ENCODE measurements around the gene GRIK5. TPM values are rescaled to one million over a fixed set of nuclear protein-coding genes. Genes with fewer than 3 reads are reported as not detected.

The GRIK5 gene
- total RNA-seq, 1 donor from 2014 or later, result 3.8 TPM

GRCh38 chr19:41997121-41997850 lies 72.7 kb downstream of the GRIK5 start:
- Mint-ChIP-seq H3K4me3 (peak overlapping the region; percentile 41), H3K27ac (ENCODE audit: unreplicated experiment) (peak overlapping the region; percentile 60), H3K4me1 (peaks cover 45% of the 10 kb centered on the region), H3K36me3 (ENCODE audit: low read depth) (no peaks in the 10 kb centered on the region), H3K9me3 (no peaks in the 10 kb centered on the region), H3K27me3 (ENCODE audit: low read depth) (peaks cover 85% of the 10 kb centered on the region)
- TF ChIP-seq, protein P1, sequence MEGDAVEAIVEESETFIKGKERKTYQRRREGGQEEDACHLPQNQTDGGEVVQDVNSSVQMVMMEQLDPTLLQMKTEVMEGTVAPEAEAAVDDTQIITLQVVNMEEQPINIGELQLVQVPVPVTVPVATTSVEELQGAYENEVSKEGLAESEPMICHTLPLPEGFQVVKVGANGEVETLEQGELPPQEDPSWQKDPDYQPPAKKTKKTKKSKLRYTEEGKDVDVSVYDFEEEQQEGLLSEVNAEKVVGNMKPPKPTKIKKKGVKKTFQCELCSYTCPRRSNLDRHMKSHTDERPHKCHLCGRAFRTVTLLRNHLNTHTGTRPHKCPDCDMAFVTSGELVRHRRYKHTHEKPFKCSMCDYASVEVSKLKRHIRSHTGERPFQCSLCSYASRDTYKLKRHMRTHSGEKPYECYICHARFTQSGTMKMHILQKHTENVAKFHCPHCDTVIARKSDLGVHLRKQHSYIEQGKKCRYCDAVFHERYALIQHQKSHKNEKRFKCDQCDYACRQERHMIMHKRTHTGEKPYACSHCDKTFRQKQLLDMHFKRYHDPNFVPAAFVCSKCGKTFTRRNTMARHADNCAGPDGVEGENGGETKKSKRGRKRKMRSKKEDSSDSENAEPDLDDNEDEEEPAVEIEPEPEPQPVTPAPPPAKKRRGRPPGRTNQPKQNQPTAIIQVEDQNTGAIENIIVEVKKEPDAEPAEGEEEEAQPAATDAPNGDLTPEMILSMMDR (conservative IDR thresholded peaks at IDR 0.05), result no peak
- DNase-seq (ENCODE audit: low read depth, low spot score), result peak; percentile 61

DNA sequence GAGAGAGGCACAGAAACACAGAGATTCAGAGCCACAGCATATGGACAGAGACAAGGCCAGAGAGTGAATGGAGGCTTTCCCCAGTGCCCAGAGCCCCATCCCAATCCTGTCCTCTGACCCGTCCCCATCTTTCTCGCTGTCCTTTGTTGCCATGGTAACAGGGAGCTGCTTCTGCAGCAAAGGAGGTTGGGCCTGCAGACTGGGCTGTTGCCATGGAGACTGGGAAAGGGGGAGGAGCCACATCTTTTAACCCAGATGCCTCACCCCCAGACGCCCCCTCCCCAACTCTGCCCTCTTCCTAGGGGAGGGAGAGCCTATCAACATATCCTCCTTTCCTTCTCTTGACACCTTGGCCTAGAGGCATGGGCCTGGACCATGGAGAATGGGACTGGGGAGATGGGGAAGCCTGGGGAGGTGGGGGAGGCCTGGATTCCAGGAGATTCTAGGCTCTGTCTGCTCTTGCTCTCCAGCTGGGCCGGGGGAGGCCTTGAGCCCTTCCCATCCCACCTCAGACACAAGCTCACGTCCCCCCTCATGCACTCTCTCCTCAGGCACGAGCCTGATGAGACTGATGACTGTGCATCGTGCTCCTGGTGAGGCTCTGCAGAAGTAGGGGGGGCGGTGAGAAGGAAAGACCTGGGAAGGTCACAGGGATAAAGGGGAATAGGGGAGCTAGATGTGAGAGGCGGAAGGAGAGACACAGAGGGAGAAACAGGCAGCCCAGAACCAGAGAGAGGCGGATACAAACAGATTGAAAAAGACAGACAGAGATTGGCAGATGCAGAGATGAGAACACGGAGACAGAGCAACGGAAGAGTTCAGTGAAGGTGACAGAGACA lies 73.8 kb downstream of the GRIK5 start:
- Mint-ChIP-seq H3K9me3 (no peaks in the 10 kb centered on the region), H3K36me3 (ENCODE audit: low read depth) (no peaks in the 10 kb centered on the region), H3K27ac (ENCODE audit: unreplicated experiment) (no peak overlapping the region), H3K4me3 (peak overlapping the region; percentile 31), H3K4me1 (peaks cover 45% of the 10 kb centered on the region), H3K27me3 (ENCODE audit: low read depth) (peaks cover 75% of the 10 kb centered on the region)
- DNase-seq (ENCODE audit: low read depth, low spot score), result peak; percentile 49
- TF ChIP-seq, protein P1 (conservative IDR thresholded peaks at IDR 0.05), result no peak

GRCh38 chr19:41994994-41995958 lies 74.7 kb downstream of the GRIK5 start:
- Mint-ChIP-seq H3K27ac (ENCODE audit: unreplicated experiment) (peak overlapping the region; percentile 4), H3K4me3 (peak overlapping the region; percentile 31), H3K4me1 (peaks cover 45% of the 10 kb centered on the region), H3K27me3 (ENCODE audit: low read depth) (peaks cover 66% of the 10 kb centered on the region), H3K36me3 (ENCODE audit: low read depth) (no peaks in the 10 kb centered on the region), H3K9me3 (no peaks in the 10 kb centered on the region)
- no peak for DNase-seq (ENCODE audit: low read depth, low spot score)
- TF ChIP-seq, protein P1 (conservative IDR thresholded peaks at IDR 0.05), result no peak

GRCh38 chr19:41994521-41994971 lies 75.5 kb downstream of the GRIK5 start:
- TF ChIP-seq, protein P1 (conservative IDR thresholded peaks at IDR 0.05), result no peak
- Mint-ChIP-seq H3K36me3 (ENCODE audit: low read depth) (no peaks in the 10 kb centered on the region), H3K4me1 (peaks cover 44% of the 10 kb centered on the region), H3K27me3 (ENCODE audit: low read depth) (peaks cover 59% of the 10 kb centered on the region), H3K4me3 (peak overlapping the region; percentile 31), H3K9me3 (no peaks in the 10 kb centered on the region), H3K27ac (ENCODE audit: unreplicated experiment) (no peak overlapping the region)
- DNase-seq (ENCODE audit: low read depth, low spot score), result no peak

All from neural crest cell (in vitro differentiated cells).